Measurements from ENCODE around the gene EGR2.
"Not testable (repeated sequence)": the region's sequence is repeated elsewhere in the genome, so short reads cannot be mapped to it uniquely, and the experiment has no call there.

EGR2 gene

GRCh38 chr10:62792261-62792660 lies 23.9 kb downstream of the EGR2 start:
- no peak for DNase-seq (ENCODE audit: low read depth)

GRCh38 chr10:62790571-62790970 lies 25.6 kb downstream of the EGR2 start:
- no peak for DNase-seq (ENCODE audit: low read depth)

- no peak for DNase-seq (ENCODE audit: low read depth)
Observed at GRCh38 chr10:62790019-62790555, 26.1 kb downstream of the EGR2 start.

GRCh38 chr10:62788861-62789467 lies 27.2 kb downstream of the EGR2 start:
- no peak for DNase-seq (ENCODE audit: low read depth)

- DNase-seq (ENCODE audit: low read depth), result not testable (repeated sequence)
Observed at GRCh38 chr10:62788285-62788684, 27.9 kb downstream of the EGR2 start.

GRCh38 chr10:62784537-62784936 lies 31.6 kb downstream of the EGR2 start:
- not testable (repeated sequence) for DNase-seq (ENCODE audit: low read depth)

GRCh38 chr10:62779487-62780248 lies 36.5 kb downstream of the EGR2 start:
- DNase-seq (ENCODE audit: low read depth), result peak; percentile 87

GRCh38 chr10:62778125-62778524 lies 38.0 kb downstream of the EGR2 start:
- DNase-seq (ENCODE audit: low read depth), result no peak

GRCh38 chr10:62772186-62772974 lies 43.8 kb downstream of the EGR2 start:
- no peak for DNase-seq (ENCODE audit: low read depth)

GRCh38 chr10:62769574-62770242 lies 46.5 kb downstream of the EGR2 start:
- DNase-seq (ENCODE audit: low read depth), result no peak

- no peak for DNase-seq (ENCODE audit: low read depth)
Observed at GRCh38 chr10:62766386-62766785, 49.8 kb downstream of the EGR2 start.

- no peak for DNase-seq (ENCODE audit: low read depth)
Observed at GRCh38 chr10:62765726-62766125, 50.4 kb downstream of the EGR2 start.

- DNase-seq (ENCODE audit: low read depth), result no peak
Observed at GRCh38 chr10:62764011-62764410, 52.2 kb downstream of the EGR2 start.

GRCh38 chr10:62763155-62763554 lies 53.0 kb downstream of the EGR2 start:
- no peak for DNase-seq (ENCODE audit: low read depth)

Measured in activated gamma-delta T cell treated with anti-CD3 and anti-CD28 coated beads, Interleukin-2, amount 50 U/mL, for 16 hours (primary cell).